Upper lobe of right lung (tissue), 1 donor: Measurements from ENCODE around the gene CYP4F22. TPM values are rescaled to one million over a fixed set of nuclear protein-coding genes. Genes with fewer than 3 reads are reported as not detected.
"Not testable (repeated sequence)": the region's sequence is repeated elsewhere in the genome, so short reads cannot be mapped to it uniquely, and the experiment has no call there.

Source experiments
- ATAC-seq: fragments of 200-7000 bp; cut with Tn5 transposase; one replicate; pipeline ENCODE4 v1.9.1; 2020; ENCODE audit warnings: mild to moderate bottlenecking, moderate library complexity
- DNase-seq: peaks from one replicate; pipeline ENCODE4 v3.0.0-alpha.2; 2020
- H3K27ac ChIP-seq: fragments of 200-600 bp; one replicate; pipeline ENCODE4 v1.8.0; 2022
- H3K27me3 ChIP-seq: fragments of 200-600 bp; one replicate; pipeline ENCODE4 v1.8.0; 2022; ENCODE audit warnings: mild to moderate bottlenecking
- H3K36me3 ChIP-seq: fragments of 200-600 bp; one replicate; pipeline ENCODE4 v1.8.0; 2022
- H3K4me1 ChIP-seq: fragments of 200-600 bp; one replicate; pipeline ENCODE4 v1.8.0; 2022
- H3K4me3 ChIP-seq: fragments of 200-600 bp; one replicate; pipeline ENCODE4 v1.8.0; 2022; ENCODE audit warnings: mild to moderate bottlenecking
- H3K9me3 ChIP-seq: fragments of 200-600 bp; one replicate; pipeline ENCODE4 v1.8.0; 2022
- CTCF ChIP-seq: fragments of 200-600 bp; IDR thresholded peaks from one replicate; pipeline ENCODE4 v1.8.0; 2022; ENCODE audit warnings: antibody characterized with exemption
- intact Hi-C: fragments of 100-400 bp; cut with DNase I; formaldehyde crosslinking; loops from one replicate; pipeline ENCODE4 v1.11.0; 2022
- total RNA-seq: library from RNA; stranded (reverse); fragmentation: NEBNext Ultra II Directional; extraction: Animal tissue kit (Norgen Biotek cat#: 25700); gene quantifications from one replicate; pipeline ENCODE4 v1.2.1, GENCODE V29; 2021
- donor health status: DM: no; HTN: yes; CAD: no; lungs with severe emphysema.

The CYP4F22 gene
- total RNA-seq, 1 donor from 2014 or later: not detected

GRCh38 chr19:15529774-15530372, 21.5 kb downstream of the CYP4F22 start:
- no peak overlapping the region for H3K27ac ChIP-seq
- no peaks in the 10 kb centered on the region for H3K4me1 ChIP-seq
- no peaks in the 10 kb centered on the region for H3K9me3 ChIP-seq
- no peak overlapping the region for H3K4me3 ChIP-seq
- TF ChIP-seq CTCF: no peak
- no peak for DNase-seq
- no peaks in the 10 kb centered on the region for H3K27me3 ChIP-seq
- intact Hi-C loops: no loop called here
- no peak for ATAC-seq
- no peaks in the 10 kb centered on the region for H3K36me3 ChIP-seq

DNA sequence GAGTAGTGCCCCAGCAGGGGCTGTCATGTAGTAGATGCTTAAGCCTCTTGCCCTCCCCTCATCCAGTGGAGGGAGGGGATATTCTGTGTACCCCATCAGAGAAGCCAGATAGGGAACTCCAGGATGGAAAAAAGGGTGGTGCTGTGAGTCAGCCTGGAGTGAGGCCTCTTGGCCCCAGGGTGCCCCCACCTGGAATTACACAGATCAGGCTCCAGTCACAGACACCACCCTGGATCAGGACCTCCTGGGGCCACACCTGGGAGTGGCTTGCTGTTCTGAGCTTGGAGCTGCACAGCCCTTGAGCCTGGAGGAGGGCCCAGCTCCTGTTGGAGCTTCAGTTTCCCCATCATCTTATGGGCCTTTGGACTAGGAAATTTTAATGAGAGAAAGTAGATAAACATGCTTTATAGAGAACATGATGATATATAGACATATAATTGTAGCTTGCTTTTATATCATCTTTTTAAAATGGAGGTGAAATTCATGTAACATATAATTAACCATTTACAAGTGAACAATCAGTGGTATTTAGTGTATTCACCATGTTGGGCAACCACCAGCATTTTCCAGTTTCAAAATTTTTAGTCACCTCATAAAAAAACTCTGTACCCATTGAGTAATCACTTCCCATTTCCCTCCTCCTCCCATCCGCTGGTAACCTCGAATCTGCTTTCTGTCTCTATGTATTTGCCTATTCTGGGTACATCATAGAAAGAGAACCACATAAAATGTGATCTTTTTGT, 24.6 kb downstream of the CYP4F22 start:
- Histone ChIP-seq H3K9me3 (no peaks in the 10 kb centered on the region), H3K4me3 (no peak overlapping the region), H3K36me3 (no peaks in the 10 kb centered on the region), H3K27me3 (no peaks in the 10 kb centered on the region), H3K4me1 (no peaks in the 10 kb centered on the region), H3K27ac (no peak overlapping the region)
- DNase-seq: no peak
- intact Hi-C loops: no loop called here
- TF ChIP-seq CTCF: no peak
- ATAC-seq: peak; percentile 57

GRCh38 chr19:15533522-15533830, 25.2 kb downstream of the CYP4F22 start:
- DNase-seq, H3K36me3 ChIP-seq, H3K4me3 ChIP-seq, H3K4me1 ChIP-seq, H3K9me3 ChIP-seq, H3K27ac ChIP-seq, intact Hi-C loops, H3K27me3 ChIP-seq, ATAC-seq: not testable (repeated sequence)

DNA sequence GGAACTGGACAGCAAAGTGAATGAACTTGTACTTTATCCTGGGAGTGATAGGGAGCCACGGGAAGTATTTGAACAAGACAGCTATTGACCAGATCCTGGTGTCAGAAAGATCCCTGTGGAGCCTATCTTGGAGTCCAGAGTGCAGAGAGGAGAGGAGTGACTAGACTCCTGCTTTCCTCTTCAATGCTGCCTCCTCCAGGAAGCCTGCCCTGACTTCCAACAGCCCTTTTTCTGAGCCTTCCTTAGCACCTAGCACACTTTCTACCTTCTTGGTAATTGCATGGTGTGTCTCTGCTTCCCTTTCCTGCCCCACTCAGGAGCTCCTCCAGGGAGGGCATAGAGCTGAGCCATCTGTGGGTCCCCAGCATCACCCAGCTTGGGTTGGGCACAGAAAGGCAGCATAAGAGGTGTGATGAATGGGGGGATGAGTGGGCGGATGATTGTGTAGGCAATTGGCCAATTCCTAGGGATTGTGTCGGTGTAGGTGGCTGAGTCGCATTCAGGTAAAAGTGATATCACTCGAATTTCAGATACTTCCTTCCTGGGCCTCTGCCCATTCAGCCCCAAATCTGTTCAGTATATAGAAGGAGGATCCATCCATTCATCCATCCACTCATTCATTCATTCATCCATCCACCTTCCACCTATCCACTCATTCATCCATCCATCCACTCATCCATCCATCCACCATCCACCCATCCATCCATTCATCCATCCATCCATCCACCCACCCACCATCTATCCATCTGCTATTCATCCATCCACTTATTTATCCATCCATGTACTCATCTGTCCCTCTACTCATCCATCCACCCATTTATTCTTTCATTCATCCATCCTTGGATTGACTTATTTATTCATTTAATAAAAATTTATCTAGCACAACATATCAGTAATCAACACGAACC, 26.9 kb downstream of the CYP4F22 start:
- no peak for DNase-seq

GRCh38 chr19:15536350-15536749, 28.0 kb downstream of the CYP4F22 start:
- no peak overlapping the region for H3K27ac ChIP-seq
- H3K36me3 ChIP-seq: no peaks in the 10 kb centered on the region
- no peaks in the 10 kb centered on the region for H3K4me1 ChIP-seq
- no peaks in the 10 kb centered on the region for H3K9me3 ChIP-seq
- H3K27me3 ChIP-seq: no peaks in the 10 kb centered on the region
- intact Hi-C loops: no loop called here
- DNase-seq: no peak
- TF ChIP-seq CTCF: no peak
- ATAC-seq: no peak
- no peak overlapping the region for H3K4me3 ChIP-seq

More for the DNA sequence above, 26.9 kb downstream of the CYP4F22 start:
- intact Hi-C loops: no loop called here
- Histone ChIP-seq H3K27me3 (no peaks in the 10 kb centered on the region), H3K4me1 (no peaks in the 10 kb centered on the region), H3K36me3 (no peaks in the 10 kb centered on the region), H3K9me3 (no peaks in the 10 kb centered on the region), H3K4me3 (no peak overlapping the region), H3K27ac (no peak overlapping the region)
- ATAC-seq: no peak
- TF ChIP-seq CTCF: no peak

- H3K4me1 ChIP-seq: no peaks in the 10 kb centered on the region
- H3K4me3 ChIP-seq: no peak overlapping the region
- no peak for TF ChIP-seq CTCF
- H3K27ac ChIP-seq: no peak overlapping the region
- DNase-seq: no peak
- H3K36me3 ChIP-seq: no peaks in the 10 kb centered on the region
- no peaks in the 10 kb centered on the region for H3K27me3 ChIP-seq
- no peaks in the 10 kb centered on the region for H3K9me3 ChIP-seq
- no peak for ATAC-seq
- intact Hi-C loops: no loop called here
Observed at GRCh38 chr19:15538774-15539173, 30.4 kb downstream of the CYP4F22 start.
